ENCODE measurements around the gene IL3RA. TPM values are rescaled to one million over a fixed set of nuclear protein-coding genes. Genes with fewer than 3 reads are reported as not detected.
A peak's percentile ranks its signal among the peaks of the same experiment; 100 is the strongest.

Gene IL3RA
- total RNA-seq, 1 experiment from 2014 or later, result not detected

- CTCF ChIA-PET, result no interaction called here
- peaks cover 67% of the 10 kb centered on the region for H3K36me3 Mint-ChIP-seq (ENCODE audit: insufficient read depth, unreplicated experiment)
- H3K9me3 Mint-ChIP-seq (ENCODE audit: unreplicated experiment), result no peaks in the 10 kb centered on the region
These were observed 58.3 kb downstream of the IL3RA start for GRCh38 chrX:1394731-1395501.

GRCh38 chrX:1395646-1396216 is 59.1 kb downstream of the IL3RA start:
- intact Hi-C loops (cut with micrococcal nuclease; ENCODE audit: unreplicated experiment), result no loop called here
- Mint-ChIP-seq H3K27me3 (ENCODE audit: insufficient read depth, unreplicated experiment) (no peaks in the 10 kb centered on the region), H3K27ac (ENCODE audit: unreplicated experiment) (no peak overlapping the region), H3K4me1 (ENCODE audit: low read depth, unreplicated experiment) (peaks cover 25% of the 10 kb centered on the region), H3K36me3 (ENCODE audit: insufficient read depth, unreplicated experiment) (peaks cover 58% of the 10 kb centered on the region), H3K4me3 (ENCODE audit: unreplicated experiment) (no peak overlapping the region), H3K9me3 (ENCODE audit: unreplicated experiment) (no peaks in the 10 kb centered on the region)
- TF ChIP-seq CTCF (IDR thresholded peaks at IDR 0.05; ENCODE audit: insufficient read depth in 1 of 2, low read depth in 1 of 2, low read length in 1 of 2, severe bottlenecking in 1 of 2, unreplicated experiment in 1 of 2), result no peak
- no peak for DNase-seq
- H3K27me3 ChIP-seq (replicated peaks; ENCODE audit: control insufficient read depth, insufficient read depth, low read length), result no peaks in the 10 kb centered on the region
- H3K9me3 ChIP-seq, result no peaks in the 10 kb centered on the region
- H3K36me3 ChIP-seq (ENCODE audit: control insufficient read depth, insufficient read depth, low read length), result peaks cover 4% of the 10 kb centered on the region; the same call in 1 of the 2 replicates
- CTCF ChIA-PET, result no interaction called here
- H3K4me1 ChIP-seq, result 0 out of 2 replicates have a peak, but pooled peaks cover 5% of the 10 kb centered on the region
- H3K4me3 ChIP-seq (ENCODE audit: low read depth, low read length), result no peak overlapping the region
- POLR2A ChIA-PET, result no interaction called here
- no TSS peak for BruUV-seq (replicated peaks)

More at GRCh38 chrX:1394731-1395501, 58.3 kb downstream of the IL3RA start:
- no peak overlapping the region for H3K4me3 ChIP-seq (ENCODE audit: low read depth, low read length)
- Mint-ChIP-seq H3K4me3 (ENCODE audit: unreplicated experiment) (peak overlapping the region; percentile 93), H3K27me3 (ENCODE audit: insufficient read depth, unreplicated experiment) (no peaks in the 10 kb centered on the region), H3K4me1 (ENCODE audit: low read depth, unreplicated experiment) (peaks cover 25% of the 10 kb centered on the region), H3K27ac (ENCODE audit: unreplicated experiment) (peak overlapping the region; percentile 99)
- no peaks in the 10 kb centered on the region for H3K27me3 ChIP-seq (replicated peaks; ENCODE audit: control insufficient read depth, insufficient read depth, low read length)
- H3K4me1 ChIP-seq, result 0 out of 2 replicates have a peak, but pooled peaks cover 5% of the 10 kb centered on the region
- no peaks in the 10 kb centered on the region for H3K9me3 ChIP-seq
- peaks cover 5% of the 10 kb centered on the region for H3K36me3 ChIP-seq (ENCODE audit: control insufficient read depth, insufficient read depth, low read length)
- TF ChIP-seq CTCF (IDR thresholded peaks at IDR 0.05; ENCODE audit: insufficient read depth in 1 of 2, low read depth in 1 of 2, low read length in 1 of 2, severe bottlenecking in 1 of 2, unreplicated experiment in 1 of 2), result no peak
- POLR2A ChIA-PET, result no interaction called here
- no peak for DNase-seq
- BruUV-seq (replicated peaks), result no TSS peak
- intact Hi-C loops (cut with micrococcal nuclease; ENCODE audit: unreplicated experiment), result no loop called here

- Mint-ChIP-seq H3K4me3 (ENCODE audit: unreplicated experiment) (no peak overlapping the region), H3K27ac (ENCODE audit: unreplicated experiment) (no peak overlapping the region), H3K9me3 (ENCODE audit: unreplicated experiment) (no peaks in the 10 kb centered on the region), H3K36me3 (ENCODE audit: insufficient read depth, unreplicated experiment) (peaks cover 46% of the 10 kb centered on the region), H3K27me3 (ENCODE audit: insufficient read depth, unreplicated experiment) (no peaks in the 10 kb centered on the region), H3K4me1 (ENCODE audit: low read depth, unreplicated experiment) (peaks cover 25% of the 10 kb centered on the region)
- Histone ChIP-seq H3K4me3 (ENCODE audit: low read depth, low read length) (no peak overlapping the region), H3K36me3 (ENCODE audit: control insufficient read depth, insufficient read depth, low read length) (peaks cover 1% of the 10 kb centered on the region; the same call in 1 of the 2 replicates), H3K4me1 (0 out of 2 replicates have a peak, but pooled peaks cover 5% of the 10 kb centered on the region), H3K9me3 (no peaks in the 10 kb centered on the region), H3K27me3 (replicated peaks; ENCODE audit: control insufficient read depth, insufficient read depth, low read length) (no peaks in the 10 kb centered on the region)
- ChIA-PET CTCF (no interaction called here), POLR2A (no interaction called here)
- no peak for TF ChIP-seq CTCF (IDR thresholded peaks at IDR 0.05; ENCODE audit: insufficient read depth in 1 of 2, low read depth in 1 of 2, low read length in 1 of 2, severe bottlenecking in 1 of 2, unreplicated experiment in 1 of 2)
- no peak for DNase-seq
- intact Hi-C loops (cut with micrococcal nuclease; ENCODE audit: unreplicated experiment), result no loop called here
- no TSS peak for BruUV-seq (replicated peaks)
These were observed 60.4 kb downstream of the IL3RA start for GRCh38 chrX:1397001-1397400.

Data from Caco-2 (cell line).